GM10248 (cell line): ENCODE measurements around the gene THOC7.

Source experiments
- CTCF ChIA-PET: fragments of 300-600 bp; sonication (Branson Sonifier 250); formaldehyde crosslinking; extraction: SDS; loops from one replicate; lab custom pipeline; 2021; ENCODE audit warnings: antibody characterized with exemption; lab: Yijun Ruan, JAX
- POLR2A ChIA-PET: fragments of 350-650 bp; sonication (Branson Sonifier 250); formaldehyde crosslinking; extraction: SDS; loops from one replicate; lab custom pipeline; 2020; ENCODE audit warnings: antibody characterized with exemption; lab: Yijun Ruan, JAX
- DNase-seq: peaks from one replicate; pipeline ENCODE4 v3.0.0; 2012; ENCODE audit errors: extremely low spot score
- TF ChIP-seq, protein P1 (sequence below): IDR thresholded peaks from 2 replicates; pipeline ENCODE4 v1.5.1; 2012; ENCODE audit warnings: mild to moderate bottlenecking, low read depth; ENCODE audit errors: extremely low read depth, missing control alignments, control extremely low read depth

Gene THOC7

DNA sequence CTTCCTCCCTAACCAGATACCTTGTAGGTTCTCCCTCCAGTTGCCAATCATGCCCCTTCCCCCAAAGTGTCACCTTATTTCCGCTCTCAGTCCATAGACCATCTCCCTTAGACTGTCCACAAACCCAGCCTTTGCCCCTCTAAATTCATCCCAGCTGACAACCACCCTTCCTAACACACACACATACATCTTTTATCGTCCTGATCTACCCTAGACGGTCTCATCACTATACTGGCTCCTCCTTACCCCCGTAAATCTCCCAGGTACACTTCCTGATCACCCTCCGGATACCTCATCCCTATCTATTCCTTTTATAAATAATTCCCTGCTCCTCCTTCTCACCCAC is 828 bp downstream of the THOC7 start:
- peak; percentile 34 for DNase-seq
- POLR2A ChIA-PET, result no interaction called here
- TF ChIP-seq, protein P1, sequence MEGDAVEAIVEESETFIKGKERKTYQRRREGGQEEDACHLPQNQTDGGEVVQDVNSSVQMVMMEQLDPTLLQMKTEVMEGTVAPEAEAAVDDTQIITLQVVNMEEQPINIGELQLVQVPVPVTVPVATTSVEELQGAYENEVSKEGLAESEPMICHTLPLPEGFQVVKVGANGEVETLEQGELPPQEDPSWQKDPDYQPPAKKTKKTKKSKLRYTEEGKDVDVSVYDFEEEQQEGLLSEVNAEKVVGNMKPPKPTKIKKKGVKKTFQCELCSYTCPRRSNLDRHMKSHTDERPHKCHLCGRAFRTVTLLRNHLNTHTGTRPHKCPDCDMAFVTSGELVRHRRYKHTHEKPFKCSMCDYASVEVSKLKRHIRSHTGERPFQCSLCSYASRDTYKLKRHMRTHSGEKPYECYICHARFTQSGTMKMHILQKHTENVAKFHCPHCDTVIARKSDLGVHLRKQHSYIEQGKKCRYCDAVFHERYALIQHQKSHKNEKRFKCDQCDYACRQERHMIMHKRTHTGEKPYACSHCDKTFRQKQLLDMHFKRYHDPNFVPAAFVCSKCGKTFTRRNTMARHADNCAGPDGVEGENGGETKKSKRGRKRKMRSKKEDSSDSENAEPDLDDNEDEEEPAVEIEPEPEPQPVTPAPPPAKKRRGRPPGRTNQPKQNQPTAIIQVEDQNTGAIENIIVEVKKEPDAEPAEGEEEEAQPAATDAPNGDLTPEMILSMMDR, result no peak
- CTCF ChIA-PET, result no interaction called here

DNA sequence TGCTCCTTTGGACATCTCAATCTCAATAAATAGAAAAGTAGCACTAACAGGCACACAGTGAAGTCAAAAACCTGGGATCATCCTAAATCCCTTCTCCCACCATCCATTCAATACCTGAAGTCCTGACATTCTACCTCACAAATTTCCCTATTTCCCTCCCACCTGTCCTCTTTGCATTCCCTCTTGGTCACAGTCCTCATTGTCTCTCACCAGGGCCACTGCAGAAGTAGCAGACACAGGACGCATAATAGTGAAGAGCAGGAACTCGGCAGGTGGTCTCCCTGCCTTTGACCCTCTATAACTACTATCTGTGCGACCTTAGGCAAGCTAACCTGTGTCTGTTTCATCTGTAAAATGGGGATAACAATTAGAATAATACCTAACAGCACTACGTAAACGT is 2.3 kb downstream of the THOC7 start:
- ChIA-PET POLR2A (no interaction called here), CTCF (interaction anchor here (1.3 kb wide), 1 partner anchor 16 kb away, joined by 3 read pairs; no protein-coding TSS in a partner anchor)
- no peak for DNase-seq
- TF ChIP-seq, protein P1, result no peak

DNA sequence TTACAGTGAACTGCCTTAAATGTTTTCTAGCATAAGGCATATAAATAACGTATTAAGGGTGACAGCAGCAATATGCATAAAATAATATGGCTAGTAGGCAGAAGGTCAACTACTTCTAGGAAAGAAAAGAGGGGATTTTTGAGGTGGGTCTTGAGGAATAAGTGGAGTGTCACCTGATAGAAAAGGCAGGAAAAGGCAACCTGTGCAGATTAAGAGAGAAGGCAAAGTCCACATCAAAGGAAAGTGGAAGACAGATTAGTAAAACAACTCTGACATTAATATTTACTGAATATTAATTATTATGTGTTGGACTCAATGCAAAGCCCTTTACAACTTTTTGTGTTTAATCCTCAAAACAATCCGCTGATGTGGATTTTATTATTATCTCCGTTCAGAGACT is 2.8 kb downstream of the THOC7 start:
- no peak for DNase-seq
- POLR2A ChIA-PET, result no interaction called here
- TF ChIP-seq, protein P1, result no peak
- CTCF ChIA-PET, result interaction anchor here (0.9 to 2.5 kb wide), 3 partner anchors 9 to 17 kb away, joined by 3 to 11 read pairs (median 3); no protein-coding TSS in a partner anchor

DNA sequence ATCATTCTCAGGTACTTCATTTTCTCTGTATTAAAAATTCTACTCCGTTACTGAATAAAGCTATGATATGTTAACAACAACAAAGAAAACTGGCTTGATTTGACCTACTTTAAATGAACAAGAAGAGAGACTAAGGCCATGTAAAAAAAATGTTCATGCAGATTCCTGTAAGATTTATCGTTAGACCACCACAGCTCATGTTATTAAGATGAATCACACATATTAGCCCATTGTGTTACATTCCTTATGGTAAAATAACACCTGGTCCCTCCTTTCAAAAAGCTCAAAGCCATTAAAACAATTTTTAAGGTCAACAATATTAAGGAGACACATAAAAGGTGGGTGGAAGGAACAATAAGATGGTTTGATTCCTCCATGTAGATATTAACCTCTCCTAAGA is 6.3 kb downstream of the THOC7 start:
- CTCF ChIA-PET, result interaction anchor here (0.9 kb wide), 1 partner anchor 35 kb away, joined by 3 read pairs; no protein-coding TSS in a partner anchor
- POLR2A ChIA-PET, result no interaction called here
- TF ChIP-seq, protein P1, result no peak
- no peak for DNase-seq

DNA sequence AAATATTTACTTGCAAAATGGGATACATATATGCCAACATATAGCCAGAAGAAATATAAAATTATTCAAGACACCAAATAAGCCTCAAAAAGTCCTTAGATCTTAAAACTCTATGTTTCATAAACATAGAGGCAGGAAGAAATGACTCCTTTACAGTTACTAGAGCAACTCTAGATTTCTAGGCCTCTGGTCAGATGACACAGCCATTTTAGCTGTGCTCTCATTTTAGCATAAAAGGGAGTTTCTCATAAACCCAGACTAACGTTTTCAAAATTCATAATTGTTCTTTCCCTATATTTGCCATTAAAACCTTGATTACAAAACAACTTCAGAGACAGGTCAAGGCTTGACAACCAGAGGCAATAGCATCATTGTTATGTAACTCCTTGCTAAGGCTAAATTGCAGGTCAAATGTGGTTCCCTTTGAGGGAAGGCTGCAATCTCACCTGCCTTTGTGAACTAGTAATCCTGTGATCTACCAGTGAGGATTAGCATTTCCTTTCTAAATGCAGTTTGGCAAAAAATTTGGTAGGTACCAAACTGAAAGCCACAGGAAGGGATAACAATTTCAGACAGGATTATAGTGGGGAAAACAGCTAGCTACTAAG is 8.2 kb downstream of the THOC7 start:
- POLR2A ChIA-PET, result no interaction called here
- TF ChIP-seq, protein P1, result no peak
- CTCF ChIA-PET, result no interaction called here
- DNase-seq, result no peak

DNA sequence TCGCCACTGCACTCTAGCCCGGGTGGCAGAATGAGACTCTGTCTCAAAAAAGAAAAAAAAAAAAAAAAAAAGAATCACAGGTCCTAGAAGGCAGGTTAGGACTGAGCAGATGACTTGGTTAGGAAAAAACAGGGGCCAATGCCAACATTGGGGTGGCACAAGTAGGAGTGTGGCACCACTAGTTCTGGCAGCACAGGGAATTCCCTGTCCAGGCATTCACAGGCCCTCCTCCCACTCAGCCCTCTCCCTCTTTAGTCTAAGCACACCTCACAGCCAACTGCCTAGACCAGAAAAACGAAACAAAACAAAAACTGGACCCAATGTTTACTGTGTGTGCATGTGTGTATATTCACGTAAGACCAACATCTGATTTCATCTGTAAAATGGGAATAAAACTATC is 10.5 kb downstream of the THOC7 start:
- DNase-seq, result no peak
- ChIA-PET POLR2A (interaction anchor here (0.8 kb wide), 1 partner anchor 22 kb away, joined by 7 read pairs; no protein-coding TSS in a partner anchor), CTCF (interaction anchor here (1.0 to 1.5 kb wide), 2 partner anchors 11 to 610 kb away, joined by 3 to 5 read pairs; no protein-coding TSS in a partner anchor)
- TF ChIP-seq, protein P1, result no peak
